HepG2 (cell line): ENCODE data around the gene RABGAP1.

Experiments
- TAF1 ChIP-seq: sonication (generic); formaldehyde crosslinking; IDR thresholded peaks from 2 replicates; pipeline ENCODE4 v1.4.0; 2020; ENCODE audit warnings: missing genetic modification reagents
- YY1 ChIP-seq: IDR thresholded peaks from 2 replicates; pipeline ENCODE4 v1.6.1; 2011; ENCODE audit warnings: low read length, low read depth, moderate library complexity, mild to moderate bottlenecking; ENCODE audit not compliant: insufficient read depth, insufficient replicate concordance
- ZNF431 ChIP-seq: sonication (generic); formaldehyde crosslinking; IDR thresholded peaks from 2 replicates; pipeline ENCODE4 v1.9.0; 2022; ENCODE audit warnings: missing genetic modification reagents, low read depth, mild to moderate bottlenecking, borderline replicate concordance
- TF ChIP-seq, protein P1 (sequence below): sonication (generic); formaldehyde crosslinking; IDR thresholded peaks from 2 replicates; pipeline ENCODE4 v1.5.1; 2020; ENCODE audit warnings: missing genetic modification reagents, mild to moderate bottlenecking, borderline replicate concordance
- TF ChIP-seq, protein P2 (sequence below): sonication (generic); formaldehyde crosslinking; conservative IDR thresholded peaks from 2 replicates; pipeline ENCODE4 v1.4.0; 2020; ENCODE audit warnings: mild to moderate bottlenecking, missing genetic modification reagents, moderate library complexity

DNA sequence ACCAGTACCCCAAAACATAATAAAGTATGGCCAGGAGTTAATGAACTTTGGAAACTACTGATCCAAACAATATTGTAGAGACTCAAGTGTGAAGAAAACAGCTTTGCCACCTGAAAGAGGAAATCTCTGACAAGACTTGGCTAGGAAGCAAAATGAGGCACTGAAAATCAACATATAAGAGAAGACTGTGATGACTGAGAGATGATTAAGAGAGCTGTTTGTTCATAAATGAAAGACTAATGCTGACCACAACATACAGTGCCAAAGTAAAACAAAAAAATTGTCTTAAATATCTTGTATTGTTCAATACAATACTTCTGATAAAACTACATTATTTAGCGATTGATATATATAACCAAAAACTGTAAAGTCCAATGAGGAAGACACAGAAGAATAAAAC lies 42.9 kb upstream of the RABGAP1 start:
- TF ChIP-seq, protein P1, sequence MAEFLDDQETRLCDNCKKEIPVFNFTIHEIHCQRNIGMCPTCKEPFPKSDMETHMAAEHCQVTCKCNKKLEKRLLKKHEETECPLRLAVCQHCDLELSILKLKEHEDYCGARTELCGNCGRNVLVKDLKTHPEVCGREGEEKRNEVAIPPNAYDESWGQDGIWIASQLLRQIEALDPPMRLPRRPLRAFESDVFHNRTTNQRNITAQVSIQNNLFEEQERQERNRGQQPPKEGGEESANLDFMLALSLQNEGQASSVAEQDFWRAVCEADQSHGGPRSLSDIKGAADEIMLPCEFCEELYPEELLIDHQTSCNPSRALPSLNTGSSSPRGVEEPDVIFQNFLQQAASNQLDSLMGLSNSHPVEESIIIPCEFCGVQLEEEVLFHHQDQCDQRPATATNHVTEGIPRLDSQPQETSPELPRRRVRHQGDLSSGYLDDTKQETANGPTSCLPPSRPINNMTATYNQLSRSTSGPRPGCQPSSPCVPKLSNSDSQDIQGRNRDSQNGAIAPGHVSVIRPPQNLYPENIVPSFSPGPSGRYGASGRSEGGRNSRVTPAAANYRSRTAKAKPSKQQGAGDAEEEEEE = no peak
- no peak for TF ChIP-seq YY1
- no peak for TF ChIP-seq TAF1 (CRISPR knock-in tag)
- no peak for TF ChIP-seq ZNF431
- TF ChIP-seq, protein P2, sequence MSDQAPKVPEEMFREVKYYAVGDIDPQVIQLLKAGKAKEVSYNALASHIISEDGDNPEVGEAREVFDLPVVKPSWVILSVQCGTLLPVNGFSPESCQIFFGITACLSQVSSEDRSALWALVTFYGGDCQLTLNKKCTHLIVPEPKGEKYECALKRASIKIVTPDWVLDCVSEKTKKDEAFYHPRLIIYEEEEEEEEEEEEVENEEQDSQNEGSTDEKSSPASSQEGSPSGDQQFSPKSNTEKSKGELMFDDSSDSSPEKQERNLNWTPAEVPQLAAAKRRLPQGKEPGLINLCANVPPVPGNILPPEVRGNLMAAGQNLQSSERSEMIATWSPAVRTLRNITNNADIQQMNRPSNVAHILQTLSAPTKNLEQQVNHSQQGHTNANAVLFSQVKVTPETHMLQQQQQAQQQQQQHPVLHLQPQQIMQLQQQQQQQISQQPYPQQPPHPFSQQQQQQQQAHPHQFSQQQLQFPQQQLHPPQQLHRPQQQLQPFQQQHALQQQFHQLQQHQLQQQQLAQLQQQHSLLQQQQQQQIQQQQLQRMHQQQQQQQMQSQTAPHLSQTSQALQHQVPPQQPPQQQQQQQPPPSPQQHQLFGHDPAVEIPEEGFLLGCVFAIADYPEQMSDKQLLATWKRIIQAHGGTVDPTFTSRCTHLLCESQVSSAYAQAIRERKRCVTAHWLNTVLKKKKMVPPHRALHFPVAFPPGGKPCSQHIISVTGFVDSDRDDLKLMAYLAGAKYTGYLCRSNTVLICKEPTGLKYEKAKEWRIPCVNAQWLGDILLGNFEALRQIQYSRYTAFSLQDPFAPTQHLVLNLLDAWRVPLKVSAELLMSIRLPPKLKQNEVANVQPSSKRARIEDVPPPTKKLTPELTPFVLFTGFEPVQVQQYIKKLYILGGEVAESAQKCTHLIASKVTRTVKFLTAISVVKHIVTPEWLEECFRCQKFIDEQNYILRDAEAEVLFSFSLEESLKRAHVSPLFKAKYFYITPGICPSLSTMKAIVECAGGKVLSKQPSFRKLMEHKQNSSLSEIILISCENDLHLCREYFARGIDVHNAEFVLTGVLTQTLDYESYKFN (CRISPR knock-in tag) = no peak
